Neural crest cell (in vitro differentiated cells): ENCODE measurements around the gene FASTKD2. TPM values are rescaled to one million over a fixed set of nuclear protein-coding genes. Genes with fewer than 3 reads are reported as not detected.

Experiments
- DNase-seq: peaks from one replicate; pipeline ENCODE4 v3.0.0; 2021; ENCODE audit warnings: low read depth, mixed read lengths, low spot score
- H3K27ac Mint-ChIP-seq: one replicate; pipeline ENCODE4 v1.8.0; 2021; ENCODE audit warnings: mild to moderate bottlenecking, mixed read lengths; ENCODE audit not compliant: unreplicated experiment
- H3K27me3 Mint-ChIP-seq: 2 replicates; pipeline ENCODE4 v1.8.0; 2021; ENCODE audit warnings: low read depth, mild to moderate bottlenecking, mixed read lengths
- H3K36me3 Mint-ChIP-seq: 2 replicates; pipeline ENCODE4 v1.8.0; 2021; ENCODE audit warnings: low read depth, mild to moderate bottlenecking, mixed read lengths
- H3K4me1 Mint-ChIP-seq: 2 replicates; pipeline ENCODE4 v1.8.0; 2021; ENCODE audit warnings: mixed read lengths
- H3K4me3 Mint-ChIP-seq: one replicate; pipeline ENCODE4 v1.8.0; 2021; ENCODE audit warnings: mild to moderate bottlenecking, mixed read lengths
- H3K9me3 Mint-ChIP-seq: 2 replicates; pipeline ENCODE4 v1.8.0; 2021; ENCODE audit warnings: mixed read lengths
- CTCF ChIP-seq: fragments of 200-600 bp; sonication (generic); conservative IDR thresholded peaks from 2 replicates; pipeline ENCODE4 v1.5.0; 2021; ENCODE audit warnings: antibody characterized with exemption, mild to moderate bottlenecking
- total RNA-seq: library from RNA; stranded (reverse); gene quantifications from 2 replicates; pipeline ENCODE4 v1.2.1, GENCODE V29; 2021

FASTKD2 gene
- total RNA-seq, 1 donor from 2014 or later: 27.5 TPM

- no peak for TF ChIP-seq CTCF
- Mint-ChIP-seq H3K4me3 (no peak overlapping the region), H3K27me3 (peaks cover 11% of the 10 kb centered on the region), H3K4me1 (no peaks in the 10 kb centered on the region), H3K27ac (no peak overlapping the region), H3K9me3 (no peaks in the 10 kb centered on the region), H3K36me3 (no peaks in the 10 kb centered on the region)
- DNase-seq: no peak
Measured at GRCh38 chr2:206740800-206741199, 24.6 kb upstream of the FASTKD2 start.

GRCh38 chr2:206756816-206757215, 8.6 kb upstream of the FASTKD2 start:
- Mint-ChIP-seq H3K4me1 (no peaks in the 10 kb centered on the region), H3K4me3 (no peak overlapping the region), H3K9me3 (no peaks in the 10 kb centered on the region), H3K36me3 (no peaks in the 10 kb centered on the region), H3K27ac (no peak overlapping the region), H3K27me3 (peaks cover 35% of the 10 kb centered on the region)
- no peak for TF ChIP-seq CTCF
- no peak for DNase-seq

DNA sequence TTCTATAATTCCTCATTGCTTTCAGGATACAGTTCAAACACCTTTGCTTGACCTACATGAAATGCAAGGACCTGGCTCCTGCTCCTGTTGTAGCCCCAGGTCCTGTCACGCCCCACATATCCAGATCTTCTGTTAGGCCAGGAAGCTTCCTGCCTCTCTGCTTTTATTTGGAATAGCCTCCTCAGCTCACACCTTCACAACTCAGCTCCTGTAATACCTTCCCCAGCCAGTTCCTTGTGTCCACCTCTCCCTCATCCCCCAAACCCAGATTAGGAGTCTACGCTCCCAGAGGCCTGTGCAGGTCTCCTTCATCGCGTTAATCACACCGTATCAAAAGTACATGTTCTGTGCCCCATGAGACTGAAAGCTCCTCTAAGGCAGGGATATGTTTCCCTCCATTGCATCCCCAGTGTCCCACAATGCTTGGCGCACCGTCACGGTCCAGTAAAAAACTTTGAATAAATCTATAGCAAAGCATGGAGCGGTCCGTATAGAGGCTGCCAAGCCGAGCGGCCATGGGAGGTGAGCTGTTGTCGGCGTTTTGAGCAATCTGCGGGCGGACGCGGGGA, 649 bp upstream of the FASTKD2 start:
- no peaks in the 10 kb centered on the region for H3K36me3 Mint-ChIP-seq
- H3K27ac Mint-ChIP-seq: peak overlapping the region; percentile 97
- peak overlapping the region; percentile 94 for H3K4me3 Mint-ChIP-seq
- H3K27me3 Mint-ChIP-seq: peaks cover 17% of the 10 kb centered on the region
- H3K9me3 Mint-ChIP-seq: no peaks in the 10 kb centered on the region
- H3K4me1 Mint-ChIP-seq: peaks cover 18% of the 10 kb centered on the region
- TF ChIP-seq CTCF: no peak
- DNase-seq: no peak

GRCh38 chr2:206766057-206766930, 888 bp downstream of the FASTKD2 start:
- TF ChIP-seq CTCF: no peak
- peak overlapping the region; percentile 97 for H3K27ac Mint-ChIP-seq

GRCh38 chr2:206774871-206775270, 9.5 kb downstream of the FASTKD2 start:
- Mint-ChIP-seq H3K4me1 (no peaks in the 10 kb centered on the region), H3K27ac (no peak overlapping the region), H3K4me3 (no peak overlapping the region), H3K27me3 (no peaks in the 10 kb centered on the region), H3K36me3 (peaks cover 53% of the 10 kb centered on the region), H3K9me3 (peaks cover 5% of the 10 kb centered on the region)
- TF ChIP-seq CTCF: no peak
- no peak for DNase-seq

More at GRCh38 chr2:206766057-206766930, 888 bp downstream of the FASTKD2 start:
- no peaks in the 10 kb centered on the region for H3K9me3 Mint-ChIP-seq
- DNase-seq: no peak
- H3K4me3 Mint-ChIP-seq: peak overlapping the region; percentile 94
- H3K4me1 Mint-ChIP-seq: peaks cover 18% of the 10 kb centered on the region
- peaks cover 9% of the 10 kb centered on the region for H3K27me3 Mint-ChIP-seq
- H3K36me3 Mint-ChIP-seq: peaks cover 2% of the 10 kb centered on the region
